GM19328 (cell line): ENCODE measurements around the gene PLPP1.

Experiments
- ATAC-seq: cut with Tn5 transposase; IDR thresholded peaks from one replicate; pipeline ENCODE4 v1.9.1; 2021; ENCODE audit warnings: mild to moderate bottlenecking, moderate library complexity; ENCODE audit not compliant: unreplicated experiment

Gene PLPP1

GRCh38 chr5:55453211-55453610 is 81.6 kb downstream of the PLPP1 start:
- ATAC-seq = no peak

DNA sequence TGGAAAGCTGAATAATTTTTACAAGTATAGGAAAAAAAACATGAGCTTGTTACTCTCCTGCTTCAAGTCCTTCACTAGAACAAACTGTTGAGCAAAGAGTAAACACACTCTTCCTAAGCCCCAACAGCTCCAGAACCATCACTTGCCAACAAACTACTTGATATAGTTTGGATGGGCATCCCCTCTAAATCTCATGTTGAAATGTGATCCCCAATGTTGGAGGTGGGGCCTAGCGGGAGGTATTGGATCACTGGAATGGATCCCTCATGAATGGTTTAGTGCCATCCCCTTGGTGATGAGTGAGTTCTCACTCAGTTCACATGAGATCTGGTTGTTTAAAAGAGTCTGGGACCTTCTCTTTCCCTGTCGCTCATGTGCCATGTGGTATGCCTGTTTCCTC is 82.8 kb downstream of the PLPP1 start:
- no peak for ATAC-seq

DNA sequence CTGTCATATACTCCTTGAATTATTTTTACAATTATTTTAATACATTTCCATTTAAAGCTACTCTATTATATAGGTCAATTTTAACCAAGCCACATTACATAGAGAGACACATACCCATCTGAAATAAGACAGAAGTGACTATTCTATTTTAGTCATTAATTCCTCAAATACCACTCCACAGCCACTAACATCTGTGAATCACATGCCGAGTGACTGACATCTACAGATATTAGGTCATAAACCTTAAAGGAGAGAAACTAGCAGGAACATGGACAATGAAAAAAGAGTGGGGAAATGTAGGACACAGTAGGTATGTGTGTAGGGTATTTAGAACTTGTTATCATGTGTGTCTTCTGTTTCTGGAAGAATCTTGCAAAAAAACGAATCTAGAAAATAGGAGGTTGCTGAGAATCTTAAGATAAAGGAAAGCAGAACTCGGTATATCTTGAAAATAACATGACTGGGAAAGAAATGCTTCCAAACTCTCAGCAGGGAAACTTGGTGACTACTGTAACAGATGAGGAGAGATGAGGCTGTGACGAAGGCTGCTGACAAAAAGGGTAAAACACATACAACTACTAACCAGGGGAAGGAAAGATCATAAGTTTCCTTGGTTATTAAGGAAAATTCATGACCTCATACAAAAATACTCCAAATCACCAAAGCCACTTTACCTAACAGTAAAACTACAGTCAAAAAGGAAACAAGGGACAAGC is 84.6 kb downstream of the PLPP1 start:
- no peak for ATAC-seq

DNA sequence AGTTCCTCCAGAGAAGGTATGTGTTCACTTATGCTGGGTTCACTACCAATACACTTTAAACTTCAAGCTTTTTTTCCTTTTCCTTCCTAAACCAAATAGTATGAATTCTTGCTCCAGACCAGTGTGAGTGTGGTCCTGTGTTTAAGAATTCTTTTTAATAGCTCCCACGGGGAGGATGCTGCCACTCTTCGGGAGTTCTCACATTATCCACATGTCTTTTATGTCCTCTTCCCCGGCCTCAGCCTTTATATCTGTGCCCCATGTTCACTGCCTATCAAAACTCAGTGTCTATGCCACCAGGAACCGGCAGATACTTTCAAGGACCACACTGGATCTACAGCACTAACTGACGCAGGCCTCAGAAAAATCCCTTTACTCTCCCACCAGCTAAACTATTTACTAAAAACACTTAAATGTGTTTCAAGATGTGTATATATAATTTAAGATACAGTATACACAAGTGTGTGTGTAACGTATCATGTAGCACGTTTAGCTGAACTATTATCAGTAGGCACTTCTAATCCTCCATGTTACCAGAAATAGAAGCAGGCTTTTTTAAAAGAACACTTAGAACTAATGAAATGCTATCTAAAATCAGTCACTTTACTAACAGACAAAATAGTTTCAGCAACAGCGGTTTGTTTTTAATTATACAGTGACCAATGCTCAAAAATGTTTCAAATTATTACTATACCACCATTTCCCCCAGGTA is 88.0 kb downstream of the PLPP1 start:
- no peak for ATAC-seq

DNA sequence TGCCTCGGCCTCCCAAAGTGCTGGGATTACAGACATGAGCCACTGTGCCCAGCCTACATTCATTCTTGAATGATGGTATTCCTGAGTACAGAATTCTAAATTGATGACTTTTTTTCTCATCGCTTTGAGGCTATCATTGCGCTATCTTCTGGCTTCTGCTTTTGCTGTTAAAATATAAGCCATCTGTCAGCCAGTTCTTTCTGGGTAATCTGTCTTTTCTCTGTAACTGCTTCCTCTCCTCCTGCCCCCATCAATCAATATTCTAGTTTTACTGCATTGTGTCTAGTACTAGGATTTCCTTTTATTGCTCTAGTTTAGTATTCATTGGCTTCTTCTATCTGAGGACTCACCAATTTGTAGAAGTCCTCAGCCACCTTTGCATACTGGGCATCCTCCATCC is 89.0 kb downstream of the PLPP1 start:
- no peak for ATAC-seq

GRCh38 chr5:55441954-55442353 is 92.8 kb downstream of the PLPP1 start:
- ATAC-seq = no peak

DNA sequence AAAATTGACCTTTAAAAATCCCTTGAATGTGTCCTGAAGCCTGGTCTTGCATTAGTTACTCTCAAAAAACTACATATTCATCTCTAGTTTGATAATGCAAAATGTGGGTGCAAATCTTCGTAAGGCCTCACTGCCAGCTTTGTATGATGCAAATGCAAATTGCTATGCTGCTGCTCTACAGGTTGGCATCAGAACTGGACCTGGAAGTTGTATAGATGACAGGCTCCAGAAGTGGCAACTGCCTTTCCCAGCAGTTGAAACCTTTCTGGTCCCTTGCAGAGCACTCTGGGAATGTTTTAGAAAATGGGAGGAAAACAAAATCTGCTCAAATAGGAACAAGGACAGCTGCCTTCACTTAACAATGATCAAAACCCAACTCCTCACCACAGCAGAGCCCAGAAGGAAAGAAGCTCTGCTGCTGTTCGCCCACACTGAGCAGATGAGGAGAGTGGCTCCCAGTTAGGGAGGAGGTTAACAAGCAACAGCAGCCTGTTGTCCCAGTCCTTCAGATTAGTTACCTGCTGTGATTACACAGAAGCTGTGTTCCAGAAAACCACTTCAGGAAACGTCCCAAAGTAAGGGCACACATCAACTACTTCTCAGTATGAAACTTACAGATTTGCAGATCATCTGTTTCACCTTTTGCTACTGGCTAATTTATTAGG is 93.5 kb downstream of the PLPP1 start:
- no peak for ATAC-seq

DNA sequence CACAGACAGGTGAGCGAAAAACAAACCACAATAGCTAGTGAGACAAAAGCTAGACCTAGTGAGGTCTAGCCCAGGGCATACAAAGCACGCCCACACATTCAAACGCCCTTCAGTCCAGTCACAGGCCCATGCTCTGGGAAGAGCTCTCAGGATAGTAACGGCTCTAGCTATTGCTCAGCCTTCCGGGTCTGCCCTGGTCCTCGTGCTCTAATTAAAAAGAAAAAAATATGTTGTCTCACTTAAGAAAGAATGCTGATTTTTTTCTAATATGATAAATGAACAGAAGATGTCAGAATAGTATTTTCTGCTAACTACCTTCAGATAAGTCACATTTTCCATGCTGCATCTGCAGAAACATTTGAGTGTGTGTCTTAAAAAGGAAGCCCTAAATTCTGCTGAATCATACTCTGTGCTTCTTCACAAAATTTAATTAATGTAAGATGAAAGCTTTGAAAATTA is 94.5 kb downstream of the PLPP1 start:
- no peak for ATAC-seq

DNA sequence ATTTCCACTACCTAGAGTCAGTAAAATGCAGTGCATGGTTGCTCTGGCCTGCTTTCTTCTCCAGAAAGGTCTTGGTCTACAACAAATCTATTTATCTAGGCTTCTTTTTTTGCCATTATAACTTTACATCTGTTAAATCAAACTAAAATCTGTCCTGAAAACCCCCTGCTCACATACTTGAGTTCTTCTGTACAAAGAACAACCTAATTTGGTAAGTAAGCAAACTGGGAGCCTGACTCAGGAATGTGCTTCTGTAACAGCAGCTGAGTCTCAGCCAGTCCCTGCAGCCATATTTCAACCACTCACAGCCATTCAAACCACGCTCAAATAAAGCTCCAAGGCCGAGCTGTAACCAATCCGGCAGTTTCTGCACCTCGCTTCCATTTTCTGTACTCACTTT is 95.8 kb downstream of the PLPP1 start:
- ATAC-seq = no peak

GRCh38 chr5:55437859-55438206 is 96.9 kb downstream of the PLPP1 start:
- no peak for ATAC-seq

DNA sequence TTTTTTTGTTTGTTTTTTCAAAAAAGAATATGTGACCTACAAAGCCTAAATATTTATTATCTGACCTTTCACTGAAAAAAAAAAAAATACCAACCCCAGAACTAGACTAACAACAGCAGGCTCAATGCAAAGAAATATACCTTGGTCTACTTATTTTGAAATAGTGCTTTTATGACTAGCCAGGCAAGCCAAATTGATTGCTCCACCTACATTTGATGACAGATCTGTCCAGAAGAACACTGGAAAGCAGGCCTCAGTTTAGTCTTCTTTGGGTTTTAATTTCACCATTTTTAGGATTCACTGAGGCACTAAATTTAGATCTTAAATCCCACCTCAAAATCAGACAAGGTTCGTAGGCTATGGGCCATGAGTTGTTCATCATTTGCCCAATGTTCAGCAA is 97.3 kb downstream of the PLPP1 start:
- ATAC-seq = no peak

- no peak for ATAC-seq
These were observed 102.2 kb downstream of the PLPP1 start for GRCh38 chr5:55432549-55432948.

DNA sequence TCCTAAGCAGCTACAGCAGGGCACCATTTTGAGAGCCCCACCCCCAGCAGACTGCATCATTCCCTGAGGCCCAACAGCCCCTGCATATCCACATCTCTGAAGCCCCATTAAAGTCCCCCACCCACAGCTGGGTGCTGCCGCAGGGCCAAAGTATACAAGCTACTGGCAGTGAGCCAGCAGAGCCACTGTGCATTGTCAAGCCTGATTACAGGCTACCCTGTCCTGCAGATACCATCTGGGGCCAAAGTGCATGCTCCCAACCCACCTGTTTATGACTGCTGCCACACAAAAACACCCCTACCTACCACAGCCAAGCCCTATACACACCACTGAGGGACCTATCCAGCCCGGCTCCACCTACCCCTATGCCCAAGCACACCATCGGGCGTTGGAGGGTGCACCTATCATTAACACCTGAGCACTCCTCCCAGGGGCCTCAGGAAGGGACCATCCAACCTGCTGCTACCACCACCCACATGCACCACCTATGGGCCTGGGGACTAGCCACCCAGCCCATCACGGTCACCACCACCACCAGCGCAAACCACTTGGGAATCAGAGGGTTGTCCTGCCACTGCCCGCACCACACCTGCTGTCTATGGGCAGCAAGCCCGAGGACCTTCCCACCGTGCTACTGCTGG is 105.0 kb downstream of the PLPP1 start:
- ATAC-seq = no peak

- no peak for ATAC-seq
These were observed 105.5 kb downstream of the PLPP1 start for GRCh38 chr5:55429221-55429612.

DNA sequence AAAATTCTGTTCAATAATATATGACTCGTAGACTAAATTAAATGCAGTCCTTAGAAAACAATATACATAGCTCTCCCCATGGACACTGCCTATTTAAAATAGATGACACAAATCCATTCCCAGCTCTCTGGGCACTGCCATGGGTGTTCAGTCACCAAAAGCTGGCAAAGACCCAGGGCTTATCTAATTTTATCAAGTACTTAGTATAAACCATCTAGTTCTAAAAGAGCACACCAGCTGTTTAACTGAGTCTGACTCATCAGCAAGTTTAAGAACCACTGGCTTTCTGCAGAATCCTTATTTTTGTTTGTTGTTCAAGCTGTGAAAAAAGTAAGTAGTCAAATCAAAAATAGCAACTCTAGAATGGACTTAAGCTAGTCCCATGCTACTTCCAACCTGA is 107.6 kb downstream of the PLPP1 start:
- no peak for ATAC-seq

- no peak for ATAC-seq
These were observed 108.3 kb downstream of the PLPP1 start for GRCh38 chr5:55426455-55426854.

GRCh38 chr5:55421074-55421529 is 113.7 kb downstream of the PLPP1 start:
- ATAC-seq = peak; percentile 87

DNA sequence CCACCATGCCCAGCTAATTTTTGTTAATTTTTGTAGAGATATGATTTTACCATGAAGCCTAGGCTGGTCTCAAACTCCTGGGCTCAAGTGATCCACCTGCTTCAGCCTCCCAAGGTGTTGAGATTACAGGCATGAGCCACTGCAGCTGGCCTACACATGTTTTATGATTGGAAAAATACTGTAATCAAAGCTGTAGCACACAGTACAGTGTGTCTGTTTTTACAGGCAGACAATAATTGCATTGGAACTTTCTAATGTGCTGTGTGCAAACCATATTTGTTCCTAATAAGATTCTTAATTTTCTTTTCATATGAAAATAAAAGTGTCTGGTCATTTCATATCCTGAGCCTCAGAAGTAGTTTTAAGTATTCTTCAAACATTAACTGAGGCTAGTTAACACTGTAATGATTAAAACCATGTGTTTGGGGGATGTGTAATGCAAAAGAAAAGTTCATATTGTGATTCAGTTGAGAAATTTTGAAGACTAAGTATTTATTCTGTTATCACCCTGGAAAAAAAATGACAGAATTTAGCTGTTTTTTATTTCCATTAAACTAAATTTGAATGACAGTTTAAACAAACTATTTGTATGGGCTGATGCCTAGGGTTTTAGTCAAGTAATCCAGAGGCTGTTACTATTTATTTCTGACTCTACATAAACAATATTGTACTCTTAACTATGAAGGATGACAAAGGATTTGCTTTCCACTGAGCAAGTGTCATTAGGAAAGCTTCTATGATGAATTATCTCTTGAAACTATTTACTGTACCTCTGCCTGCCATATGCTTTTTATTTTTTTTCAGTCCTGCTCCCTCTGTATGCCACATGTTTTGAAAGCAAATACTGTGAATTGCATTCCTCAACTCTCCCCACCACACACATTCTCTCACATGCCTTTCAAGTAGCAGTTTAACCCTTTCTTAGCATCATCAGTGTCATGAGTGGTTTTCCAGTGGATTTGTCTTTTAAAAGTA is 115.5 kb downstream of the PLPP1 start:
- ATAC-seq = no peak

- ATAC-seq = no peak
These were observed 118.5 kb downstream of the PLPP1 start for GRCh38 chr5:55416306-55416705.

DNA sequence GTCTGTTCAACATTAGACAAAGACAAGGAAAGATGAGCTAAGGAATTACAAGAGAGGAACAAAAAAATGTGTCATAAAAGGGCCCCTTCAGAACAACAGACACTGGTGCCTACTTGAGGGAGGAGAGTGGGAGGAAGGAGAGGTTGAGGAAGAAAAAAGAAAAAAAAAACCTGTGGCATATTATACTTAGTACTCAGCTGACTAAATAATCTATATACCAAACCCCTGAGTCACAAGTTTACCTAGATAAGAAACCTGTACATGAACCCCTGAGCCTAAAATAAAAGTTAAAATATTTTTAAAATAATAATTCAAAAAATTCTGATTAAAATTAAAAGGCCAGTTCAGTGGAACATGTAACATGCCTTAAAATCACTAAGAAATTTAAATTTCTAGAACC is 119.7 kb downstream of the PLPP1 start:
- no peak for ATAC-seq
